ACHN (cell line): ENCODE data around the gene LIMD2.

Experiments used
- DNase-seq: peaks from one replicate; pipeline ENCODE4 v3.0.0-alpha.2; 2015
- in situ Hi-C: cut with HindIII; loops from 2 replicates; pipeline ENCODE4 v1.10.0; 2017; ENCODE audit warnings: low sequenced_read_pairs, low pct_ligation_motif_present, low pct_unique_long_range_greater_than_20kb

LIMD2 gene

DNA sequence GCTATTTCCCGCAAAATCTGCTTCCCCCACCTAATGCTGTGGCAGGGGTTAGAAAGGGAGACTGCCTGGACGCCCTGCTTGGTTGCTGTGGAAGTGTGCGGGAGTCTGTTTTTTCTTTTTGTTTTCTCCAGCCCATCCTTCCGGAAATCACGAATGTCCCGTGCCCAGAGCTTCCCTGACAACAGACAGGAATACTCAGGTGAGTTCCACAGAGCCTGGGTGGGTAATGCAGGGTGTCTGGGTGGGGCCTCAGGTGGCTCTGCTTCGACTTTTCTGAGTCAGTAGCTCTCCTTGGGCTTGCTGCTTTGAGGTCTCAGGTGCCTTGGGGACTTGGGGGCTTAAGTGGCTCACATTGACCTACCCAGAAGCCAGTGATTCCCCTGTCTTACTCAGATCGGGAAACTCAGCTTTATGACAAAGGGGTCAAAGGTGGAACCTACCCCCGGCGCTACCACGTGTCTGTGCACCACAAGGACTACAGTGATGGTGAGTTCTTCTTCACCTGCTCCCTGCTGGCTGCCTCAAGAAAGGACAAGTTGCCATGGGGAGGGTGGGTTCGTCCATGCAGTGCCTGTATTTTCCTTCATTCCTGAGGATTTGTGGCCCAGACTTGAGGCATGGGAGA is 11.4 kb downstream of the LIMD2 start:
- in situ Hi-C loops: no loop called here
- DNase-seq: no peak

DNA sequence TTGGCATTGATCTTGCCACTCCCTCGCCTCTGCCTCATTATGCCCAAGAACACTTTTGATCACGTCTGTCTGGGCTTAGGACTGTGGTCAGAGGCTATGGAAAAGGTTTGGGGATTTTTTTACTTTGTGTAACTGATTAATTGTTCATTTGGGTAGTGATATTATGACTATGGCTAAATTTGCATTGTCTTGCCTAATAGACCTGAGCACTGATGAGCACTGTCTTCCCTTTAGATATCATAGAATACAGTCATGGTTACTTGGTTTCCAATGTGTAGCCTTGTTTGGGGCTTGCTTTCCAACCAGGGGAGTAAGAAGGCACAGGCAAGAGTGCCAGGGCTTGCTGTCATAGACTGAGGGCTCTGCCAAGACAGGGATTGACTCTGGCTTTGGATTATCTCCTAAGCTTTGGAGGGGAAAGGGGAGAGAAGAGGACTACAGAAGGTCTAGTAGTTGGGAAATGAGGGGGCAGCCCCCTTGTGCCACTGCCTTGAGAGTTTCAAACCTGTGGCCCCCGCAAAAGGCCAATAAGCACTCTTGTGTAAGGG is 13.7 kb downstream of the LIMD2 start:
- in situ Hi-C loops: no loop called here

DNA sequence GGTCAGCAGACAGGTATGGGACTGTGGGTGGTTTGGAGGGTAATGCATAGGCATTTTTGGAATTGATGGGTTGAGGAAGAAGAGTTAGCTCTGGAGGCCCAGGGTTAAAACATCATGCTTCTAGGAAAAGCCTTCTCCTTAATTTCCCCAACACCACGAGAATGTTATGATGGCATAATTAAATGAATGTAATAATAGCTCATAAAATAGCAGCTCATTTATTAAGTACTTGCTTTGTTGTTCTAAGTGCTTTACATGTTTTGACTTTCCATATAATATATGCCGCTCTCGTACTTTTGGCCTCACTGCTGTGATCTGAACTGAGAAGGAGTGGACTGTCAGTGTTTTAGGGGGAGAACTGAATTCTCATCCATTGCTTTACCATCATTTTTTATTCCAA is 14.3 kb downstream of the LIMD2 start:
- in situ Hi-C loops: no loop called here
- no peak for DNase-seq

More for the DNA sequence above, 13.7 kb downstream of the LIMD2 start:
- no peak for DNase-seq

DNA sequence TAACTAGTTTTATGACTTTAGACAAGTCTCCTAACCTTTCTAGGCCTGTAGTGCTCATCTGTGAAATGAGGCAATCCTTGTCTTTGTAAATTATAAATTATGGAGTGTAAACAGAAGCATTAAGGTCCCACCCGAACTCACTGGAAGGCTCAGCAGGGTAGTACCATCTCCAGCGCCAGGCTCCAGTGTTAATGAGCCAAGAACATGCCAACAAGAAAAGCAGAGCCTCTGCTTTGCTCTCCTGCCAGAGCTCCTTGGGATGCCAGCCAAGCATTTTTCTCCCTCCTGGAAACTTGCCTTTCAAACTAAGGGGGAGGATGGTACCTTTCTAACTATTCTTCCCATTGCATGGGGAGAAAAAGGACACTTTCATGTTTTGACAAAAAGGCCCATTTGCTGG is 14.9 kb downstream of the LIMD2 start:
- in situ Hi-C loops: no loop called here
- no peak for DNase-seq

DNA sequence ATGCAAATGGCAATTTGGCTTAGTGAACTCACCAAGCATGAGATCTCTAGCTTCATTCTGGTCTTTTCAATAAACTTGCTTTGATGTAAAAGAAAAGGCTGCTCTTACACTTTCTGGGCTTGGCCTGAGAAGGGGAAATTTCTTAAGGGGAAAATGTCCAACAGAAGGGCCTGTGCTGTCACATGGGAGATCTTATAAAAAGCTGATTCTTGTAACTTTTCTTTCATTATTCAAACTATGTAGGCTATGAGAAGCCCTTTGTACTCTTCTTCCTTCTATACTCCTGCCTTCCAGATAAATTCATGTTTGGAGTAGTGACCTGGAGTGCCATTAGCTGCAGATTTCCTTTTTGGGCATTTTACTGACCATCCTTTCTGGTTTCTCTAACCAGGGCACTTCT is 16.9 kb downstream of the LIMD2 start:
- DNase-seq: no peak
- in situ Hi-C loops: no loop called here

DNA sequence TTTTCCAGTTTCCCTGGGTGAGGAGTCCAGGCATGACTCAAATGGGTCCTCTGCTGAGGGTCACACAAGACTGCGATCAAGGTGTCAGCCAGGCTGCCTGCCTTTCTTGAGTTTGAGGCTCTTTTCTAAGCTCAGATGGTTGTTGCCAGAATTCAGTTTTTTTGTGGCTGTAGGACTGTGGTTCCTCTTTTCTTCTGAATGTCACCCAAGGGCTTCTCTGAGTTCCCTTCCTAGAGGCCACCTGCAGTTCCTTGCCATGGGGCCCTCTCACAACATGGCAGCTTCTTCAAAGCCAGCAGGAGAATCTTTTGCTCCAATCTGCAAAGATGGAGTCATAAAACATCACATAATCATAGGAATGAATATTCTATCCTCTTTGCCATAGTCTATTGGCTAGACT is 17.5 kb downstream of the LIMD2 start:
- in situ Hi-C loops: no loop called here
- no peak for DNase-seq

DNA sequence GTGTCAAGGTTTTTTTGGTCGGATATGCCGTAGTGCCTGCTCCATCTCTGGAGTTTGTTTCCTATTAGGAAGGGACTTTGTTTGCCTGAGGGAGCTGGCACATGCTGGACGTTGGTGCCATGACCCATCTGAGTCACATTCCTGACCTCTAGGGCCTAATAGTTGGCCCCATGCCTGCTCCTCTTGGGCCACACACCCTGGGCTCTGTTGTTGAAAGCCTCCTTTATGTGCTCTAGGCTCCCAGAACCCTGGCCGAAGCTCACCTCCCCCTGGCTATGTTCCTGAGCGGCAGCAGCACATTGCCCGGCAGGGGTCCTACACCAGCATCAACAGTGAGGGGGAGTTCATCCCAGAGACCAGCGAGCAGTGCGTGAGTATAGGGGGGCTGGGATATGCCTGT is 18.4 kb downstream of the LIMD2 start:
- in situ Hi-C loops: no loop called here
- DNase-seq: no peak

DNA sequence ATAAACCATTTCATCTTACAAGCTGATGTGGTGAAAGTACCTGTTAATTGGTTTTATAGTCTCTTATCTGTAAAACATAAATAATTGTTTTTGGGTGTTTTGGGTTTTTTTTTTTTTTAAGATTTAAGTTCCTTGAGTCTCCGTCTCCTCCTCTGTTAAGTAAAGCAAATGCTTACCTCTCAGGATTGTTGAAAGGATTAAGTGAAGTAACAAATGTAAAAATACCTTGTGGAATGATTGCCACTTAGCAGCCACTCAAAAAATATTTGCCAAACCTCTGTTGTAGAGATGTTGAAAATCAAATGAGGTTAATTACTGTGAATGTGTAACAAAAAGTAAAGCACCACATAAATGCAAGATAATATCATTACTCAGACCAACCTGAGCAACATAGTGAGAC is 19.2 kb downstream of the LIMD2 start:
- no peak for DNase-seq
- in situ Hi-C loops: no loop called here

DNA sequence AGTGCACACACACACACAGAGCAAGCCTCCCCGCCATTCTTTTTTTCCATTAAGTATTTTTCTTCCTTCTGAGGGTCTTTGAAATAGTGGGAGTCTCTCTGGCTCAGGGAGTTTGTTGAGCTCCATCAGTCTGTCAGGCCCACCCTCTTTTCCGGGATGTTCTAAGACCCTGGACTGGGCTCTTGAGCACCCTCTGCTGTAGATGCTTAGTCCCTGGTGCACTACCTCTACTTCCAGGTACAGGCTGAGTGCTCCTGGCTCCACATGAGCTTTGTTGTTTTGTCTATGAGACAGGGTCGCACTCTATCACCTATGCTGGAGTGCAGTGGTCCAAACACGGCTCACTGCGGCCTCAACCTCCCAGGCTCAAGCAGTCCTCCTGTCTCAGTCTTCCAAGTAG is 20.7 kb downstream of the LIMD2 start:
- in situ Hi-C loops: no loop called here
- no peak for DNase-seq

DNA sequence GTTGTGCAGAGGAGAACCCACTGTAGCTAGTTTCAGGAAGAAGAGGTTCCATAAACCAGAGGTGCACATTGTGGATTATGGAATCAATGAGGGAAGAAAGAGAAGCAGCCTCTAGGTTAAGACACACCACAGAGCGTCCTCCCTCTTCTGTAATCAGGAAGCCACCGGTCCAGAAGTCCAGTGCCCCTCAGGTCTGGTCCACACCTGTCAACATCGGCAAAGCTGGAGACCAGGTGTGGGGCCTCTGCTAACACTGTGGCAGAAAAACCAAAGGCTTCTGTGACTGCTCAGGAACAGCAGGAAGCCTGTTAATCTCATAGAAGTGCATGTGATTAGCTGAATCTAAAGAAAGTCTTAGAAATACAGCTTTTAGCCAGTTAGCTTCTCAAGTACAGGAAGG is 23.3 kb downstream of the LIMD2 start:
- DNase-seq: no peak
- in situ Hi-C loops: no loop called here

DNA sequence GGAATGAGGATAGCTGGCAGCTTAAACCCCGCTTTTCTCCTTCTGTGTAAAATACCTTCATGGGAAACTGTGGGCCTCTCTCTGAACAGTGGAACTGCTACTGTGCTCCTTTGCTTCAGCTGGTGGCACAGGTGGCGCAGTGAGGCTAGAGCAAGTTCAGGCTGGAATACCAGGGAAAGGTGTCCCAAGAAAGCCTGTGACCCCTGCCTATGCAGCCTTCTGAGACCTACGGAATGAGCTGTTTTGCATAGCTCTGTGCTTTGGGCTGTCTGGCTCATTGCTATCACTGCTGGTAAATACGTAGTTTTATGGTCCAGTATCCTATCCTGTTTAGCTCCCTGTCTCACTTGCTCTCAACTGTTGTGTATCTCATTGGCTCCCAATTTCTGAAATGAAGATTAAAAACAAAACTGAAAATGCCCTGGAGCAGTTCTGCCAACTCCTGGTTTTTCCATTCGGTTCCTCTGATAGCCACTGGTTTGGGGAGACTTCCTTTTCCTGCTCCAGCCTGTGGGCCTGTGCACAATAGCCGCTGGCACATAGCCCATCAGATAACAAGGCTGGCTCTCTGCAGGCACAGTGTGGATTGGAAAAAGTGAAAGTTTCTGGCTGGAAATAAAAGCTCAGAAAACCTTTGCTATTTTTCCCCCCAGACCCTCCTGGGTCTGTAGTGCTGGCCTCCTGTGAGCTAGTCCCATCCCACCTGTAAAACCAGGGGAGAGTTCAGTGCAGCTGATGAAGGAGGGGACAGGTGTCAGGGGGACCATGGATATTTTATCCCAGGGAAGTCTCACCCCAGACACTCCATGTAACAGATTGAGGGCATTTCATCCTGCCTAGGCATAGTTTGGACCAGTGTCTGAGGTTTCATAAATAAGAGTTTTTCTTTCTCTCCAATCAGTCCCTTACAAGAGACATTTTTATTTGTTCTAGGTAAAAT is 24.0 kb downstream of the LIMD2 start:
- peak; percentile 76 for DNase-seq
- in situ Hi-C loops: no loop called here

DNA sequence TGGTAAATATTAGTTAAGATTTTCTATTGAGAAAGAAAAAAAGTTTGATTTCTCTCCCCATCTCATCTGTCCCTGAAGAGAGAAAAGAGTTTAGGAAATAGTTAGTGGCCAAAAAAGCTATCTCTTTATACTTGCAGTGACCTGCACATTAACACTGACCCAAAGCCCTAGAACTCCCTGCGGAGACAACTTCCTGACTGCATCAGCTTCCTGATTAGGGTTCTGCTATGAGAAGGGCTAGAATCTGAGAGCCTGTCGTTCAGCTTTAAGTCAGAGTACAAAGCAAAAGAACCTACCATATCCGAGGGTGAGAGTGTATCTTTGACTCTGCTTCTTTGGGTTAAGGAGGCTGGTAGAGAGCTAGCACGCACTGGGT is 24.7 kb downstream of the LIMD2 start:
- DNase-seq: no peak

DNA sequence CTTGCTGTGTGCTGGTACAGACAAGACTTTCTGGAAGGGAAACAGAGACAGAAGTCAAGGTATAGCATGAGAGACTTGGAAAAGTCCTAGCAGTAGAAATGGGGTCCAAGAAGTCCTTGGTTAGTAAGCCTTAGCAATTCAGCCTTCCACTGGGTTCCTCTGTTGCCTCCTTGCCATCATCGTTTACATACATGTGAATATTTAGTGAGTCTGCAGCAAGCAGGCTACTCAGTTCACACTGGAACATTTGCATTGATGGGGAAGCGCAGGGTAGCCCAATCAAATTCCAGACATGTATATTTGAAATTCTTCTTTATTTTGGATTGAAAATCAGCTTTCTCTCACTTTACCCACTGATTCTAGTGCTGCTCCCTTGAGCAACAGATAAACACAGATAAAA is 27.1 kb downstream of the LIMD2 start:
- in situ Hi-C loops: no loop called here
- DNase-seq: no peak

More for the DNA sequence above, 24.7 kb downstream of the LIMD2 start:
- in situ Hi-C loops: no loop called here

DNA sequence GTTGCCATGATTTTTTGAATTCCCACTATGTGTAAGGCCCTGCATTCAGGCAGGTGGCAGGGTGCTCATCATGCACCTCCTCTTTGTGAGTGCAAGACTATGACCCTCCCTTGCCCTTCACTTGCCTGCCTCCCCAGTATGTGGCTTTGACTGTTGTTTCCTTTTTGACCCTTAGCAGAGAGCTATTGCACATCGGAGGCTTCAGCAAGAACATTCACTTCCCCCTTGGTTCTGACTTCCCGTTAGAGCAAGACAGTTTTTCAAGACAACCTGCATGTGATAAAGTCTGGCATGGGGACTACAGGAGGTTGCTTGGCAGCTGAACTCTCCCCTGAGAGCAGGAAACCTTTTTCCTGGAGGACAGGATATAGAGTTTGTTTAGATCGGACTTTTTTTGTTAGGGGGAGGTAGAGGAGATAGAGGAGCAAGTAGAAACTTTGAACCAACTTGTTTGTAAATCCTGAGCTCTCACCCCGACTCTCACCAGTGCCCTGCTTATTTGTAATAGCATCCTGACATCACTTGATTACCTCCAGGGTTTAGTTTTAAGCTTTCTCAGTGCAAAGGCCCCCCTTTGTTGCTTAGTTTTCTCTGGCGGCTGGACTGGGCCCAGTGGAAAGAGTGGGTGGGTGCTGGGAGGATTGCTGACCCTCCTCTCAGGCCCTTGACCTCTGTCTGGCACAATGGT is 34.3 kb downstream of the LIMD2 start:
- DNase-seq: no peak
- in situ Hi-C loops: no loop called here

DNA sequence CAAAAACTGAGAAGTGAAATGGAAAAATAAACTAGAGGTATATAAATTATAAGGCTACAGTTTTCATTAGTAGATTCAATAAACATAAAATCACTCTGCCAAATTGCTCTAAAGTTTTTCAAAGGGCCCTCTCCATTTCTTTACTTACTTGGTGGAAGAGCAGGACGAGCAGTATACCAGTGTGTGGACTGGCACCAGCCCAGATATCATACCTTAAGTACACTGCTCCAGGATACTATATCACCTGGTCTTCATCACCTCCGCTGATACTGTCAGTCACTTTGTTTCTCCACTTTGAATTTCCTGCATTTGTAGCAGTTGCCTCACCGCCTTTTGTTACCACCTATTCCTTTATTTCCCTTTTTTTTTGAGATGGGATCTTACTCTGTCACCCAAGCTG is 40.1 kb downstream of the LIMD2 start:
- in situ Hi-C loops: no loop called here

DNA sequence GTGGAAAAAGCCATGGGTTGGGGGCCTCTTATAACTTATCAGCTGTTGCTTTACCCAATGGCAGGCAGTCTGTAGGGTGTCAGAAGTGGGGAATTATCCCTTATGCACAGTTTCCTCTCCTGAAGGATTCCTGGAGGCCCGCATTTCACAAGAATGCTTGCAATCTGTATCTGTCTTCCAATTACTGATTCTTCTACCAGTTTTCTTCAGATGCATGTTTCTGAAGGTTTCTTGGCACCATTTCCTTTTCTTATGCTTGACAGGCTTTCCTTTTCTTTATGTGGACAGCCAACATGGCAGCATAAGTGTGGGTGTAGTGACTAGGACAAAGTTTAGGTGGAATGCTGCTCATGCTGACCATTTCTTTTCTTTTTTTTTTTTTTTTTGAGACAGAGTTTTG is 41.6 kb downstream of the LIMD2 start:
- DNase-seq: no peak
- in situ Hi-C loops: no loop called here

More for the DNA sequence above, 40.1 kb downstream of the LIMD2 start:
- DNase-seq: no peak

DNA sequence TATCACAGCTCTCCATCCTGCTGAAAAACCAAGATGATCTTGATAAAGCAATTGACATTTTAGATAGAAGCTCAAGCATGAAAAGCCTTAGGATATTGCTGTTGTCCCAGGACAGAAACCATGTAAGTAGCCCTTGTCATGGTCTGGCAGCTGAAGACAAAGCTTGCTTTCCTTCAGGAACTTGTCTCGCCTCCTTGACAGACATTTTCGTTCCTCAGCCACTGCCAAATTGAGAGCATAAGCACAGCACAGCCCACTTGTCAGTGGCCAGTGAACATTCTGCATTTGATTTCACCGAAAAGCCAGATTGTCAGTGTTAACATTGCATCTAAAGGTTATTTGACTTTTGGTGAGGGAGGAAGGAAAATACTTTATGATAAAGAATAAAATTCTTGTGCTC is 42.1 kb downstream of the LIMD2 start:
- DNase-seq: no peak
- in situ Hi-C loops: no loop called here

DNA sequence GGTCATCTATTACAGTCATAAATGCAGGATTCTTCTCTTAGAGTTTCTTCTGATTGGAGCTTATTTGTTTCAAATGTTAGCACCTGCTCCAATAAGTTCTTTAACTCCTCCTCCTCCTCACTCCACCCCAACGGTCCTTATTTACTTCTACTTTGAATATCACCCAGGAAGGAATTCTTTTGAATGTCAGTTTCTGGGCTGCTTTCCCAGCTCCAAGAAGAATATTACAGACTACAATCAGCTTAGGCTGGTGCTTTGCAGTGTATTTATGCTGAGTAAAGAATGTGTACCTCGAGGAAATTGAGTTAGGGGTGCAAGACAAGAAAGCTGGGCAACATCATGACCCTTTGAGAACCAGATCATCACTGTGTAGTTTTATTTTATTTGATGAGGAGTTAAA is 46.9 kb downstream of the LIMD2 start:
- DNase-seq: no peak
- in situ Hi-C loops: no loop called here

DNA sequence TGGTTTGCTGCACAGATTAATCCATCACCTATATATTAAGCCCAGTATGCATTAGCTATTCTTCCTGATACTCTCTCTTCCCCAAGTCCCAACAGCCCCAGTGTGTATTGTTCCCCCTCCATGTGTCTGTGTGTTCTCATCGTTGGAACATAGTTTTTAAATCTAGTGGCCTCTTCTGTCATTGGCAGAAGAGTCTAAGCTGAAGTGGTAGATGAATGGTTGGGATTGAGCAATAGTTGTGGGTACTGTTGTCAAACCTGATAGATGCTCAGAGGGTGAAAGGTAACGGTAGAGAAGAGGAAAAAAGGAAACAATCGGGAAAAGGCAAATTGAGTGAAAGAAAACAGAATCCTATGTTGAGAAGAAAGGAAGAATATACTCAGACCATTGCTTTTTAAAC is 47.8 kb downstream of the LIMD2 start:
- no peak for DNase-seq

More for the DNA sequence above, 47.8 kb downstream of the LIMD2 start:
- in situ Hi-C loops: no loop called here
